Measurements from ENCODE around the gene KIF16B. TPM values are rescaled to one million over a fixed set of nuclear protein-coding genes. Genes with fewer than 3 reads are reported as not detected.

Gene KIF16B
- total and polyA plus RNA-seq, 2 experiments from 2014 or later = 6.5 to 11.1 TPM

GRCh38 chr20:16267526-16267925 lies 305.7 kb downstream of the KIF16B start (continued):
- no peak for TF ChIP-seq REST (IDR thresholded peaks at IDR 0.05; ENCODE audit: unreplicated experiment)

- Histone ChIP-seq H3K4me2 (no peak overlapping the region), H3K4me3 (no peak overlapping the region), H2AFZ (no peak overlapping the region), H3K79me2 (replicated peaks; ENCODE audit: insufficient read depth) (no peaks in the 10 kb centered on the region), H4K20me1 (replicated peaks; ENCODE audit: insufficient read depth) (no peaks in the 10 kb centered on the region), H3K27me3 (ENCODE audit: insufficient read depth) (no peaks in the 10 kb centered on the region), H3K36me3 (ENCODE audit: insufficient read depth) (no peaks in the 10 kb centered on the region), H3K4me1 (ENCODE audit: insufficient read depth) (no peaks in the 10 kb centered on the region; the same call in 1 of the 2 replicates), H3K27ac (ENCODE audit: low read depth) (no peak overlapping the region), H3F3A (replicated peaks; ENCODE audit: low read depth) (no peaks in the 10 kb centered on the region), H3K9me2 (ENCODE audit: insufficient read depth) (peaks cover 13% of the 10 kb centered on the region; the same call in 1 of the 2 replicates)
- no peaks in the 10 kb centered on the region for H3K27me3 Mint-ChIP-seq (ENCODE audit: insufficient read depth, low read depth, poor library complexity)
- H3K4me3 Mint-ChIP-seq = no peak overlapping the region
- H3K4me1 Mint-ChIP-seq = peaks cover 2% of the 10 kb centered on the region; the same call in 2 of the 3 replicates
- ATAC-seq (no peak), DNase-seq (ENCODE audit: low spot score) (no peak)
- H3K9me3 Mint-ChIP-seq = peaks cover 13% of the 10 kb centered on the region
- H3K36me3 Mint-ChIP-seq (ENCODE audit: low read depth) = peaks cover 25% of the 10 kb centered on the region
- no peak overlapping the region for H3K27ac Mint-ChIP-seq
- no peak for TF ChIP-seq REST (IDR thresholded peaks at IDR 0.05; ENCODE audit: unreplicated experiment)
- TF ChIP-seq ZNF331 (CRISPR knock-in tag; IDR thresholded peaks at IDR 0.05; ENCODE audit: low read depth) = no peak
- no peak for TF ChIP-seq EZH2 (IDR thresholded peaks at IDR 0.05; ENCODE audit: low read depth, unreplicated experiment)
- no peak for TF ChIP-seq EZH2phosphoT487 (IDR thresholded peaks at IDR 0.05; ENCODE audit: unreplicated experiment)
- no peak for TF ChIP-seq ETS1 (IDR thresholded peaks at IDR 0.05)
- no peak for TF ChIP-seq JUNB (IDR thresholded peaks at IDR 0.05; ENCODE audit: unreplicated experiment)
- TF ChIP-seq NANOG (IDR thresholded peaks at IDR 0.05; ENCODE audit: borderline replicate concordance) = no peak
- TF ChIP-seq ZNF114 (CRISPR knock-in tag; IDR thresholded peaks at IDR 0.05) = no peak
- TF ChIP-seq ZNF462 (CRISPR knock-in tag; IDR thresholded peaks at IDR 0.05) = no peak
- no peak for TF ChIP-seq POLR2AphosphoS5 (IDR thresholded peaks at IDR 0.05; ENCODE audit: low read depth)
- no peak for TF ChIP-seq STAT1 (IDR thresholded peaks at IDR 0.05; ENCODE audit: unreplicated experiment)
Measured at GRCh38 chr20:16265334-16265733, 307.9 kb downstream of the KIF16B start.

Measured in GM23338 (cell line).